Stimulated activated CD4-positive, alpha-beta T cell treated with anti-CD3 and anti-CD28 coated beads, Interleukin-2, amount 100 ng/mL, for 48 hours (primary cell): ENCODE results near the gene AMELY.
"Not testable (repeated sequence)": the region's sequence is repeated elsewhere in the genome, so short reads cannot be mapped to it uniquely, and the experiment has no call there.

Experiments
- DNase-seq, 2 donors: peaks; one replicate each; pipeline ENCODE4 v3.0.0-alpha.2; 2020

AMELY gene, protein sequence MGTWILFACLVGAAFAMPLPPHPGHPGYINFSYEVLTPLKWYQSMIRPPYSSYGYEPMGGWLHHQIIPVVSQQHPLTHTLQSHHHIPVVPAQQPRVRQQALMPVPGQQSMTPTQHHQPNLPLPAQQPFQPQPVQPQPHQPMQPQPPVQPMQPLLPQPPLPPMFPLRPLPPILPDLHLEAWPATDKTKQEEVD

GRCh38 chrY:6911253-6911881 is at the start of gene AMELY:
AMELY (minus strand) TSS chrY:6911752; CDS start chrY:6872608, 39,144 bp downstream.
- DNase-seq: no peak

DNA sequence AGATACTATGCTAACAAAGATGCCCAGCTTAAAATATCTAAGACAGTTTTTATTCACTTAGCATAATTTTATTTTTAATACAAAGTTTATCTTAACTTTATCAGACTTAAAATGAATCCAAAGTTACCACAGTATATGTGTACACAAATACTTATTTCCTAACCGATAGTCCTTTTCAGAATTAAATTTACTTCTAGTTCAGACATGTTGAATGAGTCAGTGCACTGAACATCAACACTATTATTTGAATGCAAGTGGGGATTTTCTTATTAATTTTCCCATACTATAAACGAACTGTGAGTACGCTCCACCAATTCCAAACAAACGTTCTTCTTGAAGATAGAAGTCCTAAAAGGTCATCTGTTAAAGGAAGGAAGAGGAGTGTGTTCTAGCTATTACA is 38.4 kb upstream of the AMELY start:
- no peak for DNase-seq

DNA sequence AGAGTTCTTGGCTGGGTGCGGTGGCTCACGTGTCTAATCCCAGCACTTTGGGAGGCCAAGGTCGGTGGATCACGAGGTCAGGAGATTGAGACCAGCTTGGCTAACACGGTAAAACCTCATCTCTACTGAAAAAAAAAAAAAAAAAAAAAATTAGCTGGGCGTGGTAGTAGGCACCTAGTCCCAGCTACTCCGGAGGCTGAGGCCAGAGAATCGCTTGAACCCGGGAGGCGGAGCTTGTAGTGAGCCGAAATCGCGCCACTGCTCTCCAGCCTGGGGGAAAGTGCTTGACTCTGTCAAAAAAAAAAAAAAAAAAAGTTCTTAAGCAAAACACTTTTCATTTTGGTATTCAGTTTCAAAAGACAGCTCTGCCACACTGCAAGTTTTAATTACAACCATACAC is 36.8 kb upstream of the AMELY start:
- DNase-seq: no peak

GRCh38 chrY:6947695-6948094 is 36.1 kb upstream of the AMELY start:
- no peak for DNase-seq

GRCh38 chrY:6935497-6935896 is 23.9 kb upstream of the AMELY start:
- DNase-seq: no peak

DNA sequence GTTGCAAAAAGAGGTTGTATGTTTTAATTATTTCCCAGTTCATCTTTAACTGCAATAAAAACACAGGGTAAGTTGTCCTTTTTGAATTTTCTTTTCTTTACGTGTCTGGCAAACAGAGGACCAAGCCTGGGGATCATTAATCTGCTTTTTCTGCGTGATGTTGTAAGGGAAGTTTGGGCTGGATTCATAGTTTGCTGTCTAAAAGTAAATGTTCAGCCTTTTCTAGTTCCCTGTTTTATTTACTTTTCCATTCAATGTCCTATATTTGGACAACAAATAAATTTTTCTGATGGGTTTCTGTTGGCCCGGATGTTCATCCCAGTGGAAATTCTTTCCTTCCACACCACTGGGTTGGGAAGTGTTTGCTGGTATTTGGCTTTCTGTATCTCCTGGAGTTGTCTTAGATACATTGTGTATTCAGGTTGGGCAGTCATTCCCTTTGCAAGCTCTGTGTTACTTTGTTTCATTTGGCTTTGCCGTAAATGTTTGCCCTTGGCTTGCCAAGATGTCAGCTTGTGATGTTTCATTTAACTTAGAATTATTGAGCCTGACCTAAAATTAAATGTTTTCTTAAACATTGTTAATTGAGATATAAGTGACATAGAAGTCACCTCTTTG is 20.3 kb upstream of the AMELY start:
- no peak for DNase-seq

GRCh38 chrY:6929237-6929636 is 17.7 kb upstream of the AMELY start:
- DNase-seq: no peak

DNA sequence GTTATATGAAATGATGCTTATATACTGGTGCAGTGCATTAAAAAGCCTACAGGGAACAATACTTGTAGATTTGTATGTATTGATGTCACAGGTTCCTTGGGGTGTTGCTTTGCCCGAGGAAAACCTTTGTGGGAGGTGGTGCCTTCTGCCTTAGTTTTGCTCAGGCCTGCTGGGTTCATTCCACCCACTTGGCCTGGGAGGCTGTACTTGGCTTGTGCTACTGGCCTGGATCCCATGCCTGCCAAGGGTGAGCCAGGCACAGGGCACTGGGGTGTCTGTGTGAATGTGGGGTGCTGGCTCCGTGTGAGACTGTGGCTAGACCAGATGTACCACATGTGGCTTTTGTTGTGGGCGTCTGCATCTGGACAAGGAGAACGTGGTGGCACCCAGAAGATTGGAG is 16.7 kb upstream of the AMELY start:
- no peak for DNase-seq

DNA sequence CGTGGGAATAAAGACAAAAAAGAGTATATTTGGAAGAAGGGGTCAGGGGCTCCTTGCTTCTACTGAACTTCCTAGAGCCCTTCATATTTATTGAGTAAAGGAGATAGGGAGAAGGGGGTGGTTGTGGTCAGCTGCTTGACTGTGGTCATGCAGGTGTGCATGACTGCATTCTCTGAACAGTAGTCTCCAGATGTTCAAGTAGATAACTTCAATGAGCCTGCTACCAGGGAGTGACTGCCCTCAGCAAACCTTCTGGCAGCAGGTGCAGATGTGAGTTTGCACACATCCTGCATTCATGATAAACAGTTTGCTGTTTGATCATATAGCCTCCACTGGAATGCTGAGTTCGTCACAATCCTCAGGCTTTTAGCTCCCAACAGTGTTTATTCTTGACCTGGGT is 9.5 kb upstream of the AMELY start:
- no peak for DNase-seq

GRCh38 chrY:6913362-6913761 is 1.8 kb upstream of the AMELY start:
- DNase-seq: no peak

DNA sequence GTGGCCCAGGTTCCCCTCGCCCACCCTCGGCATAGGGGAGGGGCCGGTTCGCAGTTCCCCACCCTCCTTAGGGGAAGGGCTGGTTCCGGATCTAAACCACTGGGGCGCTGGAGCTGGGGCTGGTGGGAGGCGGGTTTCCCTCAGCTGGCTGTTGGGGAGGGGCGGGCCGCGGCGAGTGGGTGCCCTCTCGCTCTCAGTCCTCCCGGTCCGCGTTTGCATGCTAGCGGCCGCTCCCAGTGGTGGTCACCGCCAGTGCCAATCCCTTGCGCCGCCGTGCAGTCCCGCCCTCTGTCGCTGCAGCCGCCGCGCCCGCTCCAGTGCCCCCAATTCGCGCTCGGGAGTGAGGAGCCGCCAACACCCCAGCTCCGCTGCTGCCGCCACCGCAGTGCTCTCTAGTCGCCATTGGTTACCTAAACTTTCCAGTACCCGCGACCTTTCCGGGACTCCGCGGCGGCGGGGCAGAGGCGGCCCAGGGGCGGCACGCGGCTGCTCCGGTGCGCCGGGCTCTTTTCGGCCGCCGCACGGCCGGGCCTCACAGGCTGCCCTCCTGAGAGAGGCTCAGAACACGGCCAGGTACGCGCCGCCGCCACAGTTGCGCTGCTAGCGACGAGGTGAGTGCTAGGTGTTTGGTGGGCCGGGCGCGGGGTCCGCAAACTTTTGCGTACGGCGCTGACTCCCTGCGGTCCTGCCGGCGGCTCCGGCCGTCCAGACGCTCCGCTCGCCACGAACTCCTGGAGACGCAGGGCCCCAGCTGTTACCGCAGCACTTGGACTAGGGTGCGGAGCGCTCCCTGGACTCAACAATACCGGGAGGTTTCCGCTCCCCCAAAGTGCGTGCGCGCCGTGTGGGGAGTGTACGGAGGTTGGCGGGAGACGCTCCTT is 940 bp downstream of the AMELY start, which contains the start of gene TBL1Y:
Gene TBL1Y (plus strand): TSS at position 326 of the 881 bp plus-strand sequence. CDS start 114,388 bp downstream, outside the sequence.
- DNase-seq: no peak

DNA sequence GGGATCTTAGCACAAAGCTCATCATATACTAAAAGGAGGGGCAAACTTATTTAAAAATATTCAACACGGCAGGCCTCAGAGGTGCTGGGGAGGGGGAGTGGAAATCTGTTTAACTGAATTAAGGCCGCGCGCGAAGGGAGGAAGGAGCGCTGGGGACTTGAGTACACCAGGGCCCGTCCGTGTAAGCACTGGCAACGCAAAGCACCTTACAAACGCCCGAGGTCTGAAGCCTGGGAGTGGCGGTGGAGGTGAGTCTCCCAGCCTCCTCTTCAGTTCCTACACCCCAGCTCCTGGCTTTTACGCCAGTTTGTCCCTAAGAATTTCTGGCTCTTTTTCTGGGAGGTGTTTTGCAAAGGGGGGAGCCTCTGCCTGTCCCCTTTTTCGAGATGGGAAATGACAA is 1.7 kb downstream of the AMELY start:
- DNase-seq: no peak

DNA sequence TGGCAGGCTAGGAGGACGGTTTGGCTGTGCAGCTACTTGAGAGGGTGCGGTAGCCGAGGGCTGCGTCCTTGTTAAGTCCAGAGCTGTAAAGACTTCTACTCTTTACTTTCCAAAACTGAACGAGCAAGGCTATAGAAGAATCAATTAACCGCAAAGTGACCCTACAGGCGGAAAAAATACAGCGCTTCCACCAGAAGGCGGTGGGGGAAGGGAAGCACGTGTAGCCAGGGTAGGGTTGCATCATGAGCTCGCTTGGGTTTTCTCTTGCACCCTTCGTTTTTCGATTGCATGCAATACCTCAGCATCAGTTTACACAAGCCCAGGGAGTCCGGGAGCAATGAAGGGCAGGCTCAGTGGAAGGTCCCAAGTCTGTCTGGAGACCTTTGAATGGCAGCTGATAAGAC is 2.4 kb downstream of the AMELY start:
- DNase-seq: no peak

- not testable (repeated sequence) for DNase-seq
Measured at GRCh38 chrY:6908021-6908420, 3.5 kb downstream of the AMELY start.

- DNase-seq: no peak
Measured at GRCh38 chrY:6907591-6907990, 4.0 kb downstream of the AMELY start.

GRCh38 chrY:6902116-6902515 is 9.4 kb downstream of the AMELY start:
- DNase-seq: not testable (repeated sequence)

- DNase-seq: no peak
Measured at GRCh38 chrY:6895236-6895635, 16.3 kb downstream of the AMELY start.

- no peak for DNase-seq
Measured at GRCh38 chrY:6894496-6894895, 17.1 kb downstream of the AMELY start.

DNA sequence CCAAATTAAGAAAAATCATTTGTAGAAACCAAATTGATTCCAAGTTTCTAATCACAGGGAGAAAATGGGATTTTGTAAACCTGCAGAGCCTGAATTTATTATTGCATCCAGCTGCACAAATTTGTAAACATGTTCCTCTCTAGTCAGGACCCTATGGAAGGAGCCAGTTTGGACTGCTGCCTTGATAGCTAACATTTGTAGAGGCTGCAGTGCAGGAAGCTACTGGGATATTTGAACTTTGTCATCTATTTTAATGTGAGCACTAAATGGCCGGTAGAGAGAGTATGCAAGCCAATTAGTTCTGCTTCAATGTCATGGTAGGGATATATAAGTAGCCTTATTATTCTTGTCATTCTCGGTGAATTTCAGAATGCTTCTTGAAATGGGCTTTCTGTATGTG is 62.2 kb downstream of the AMELY start:
- no peak for DNase-seq

DNA sequence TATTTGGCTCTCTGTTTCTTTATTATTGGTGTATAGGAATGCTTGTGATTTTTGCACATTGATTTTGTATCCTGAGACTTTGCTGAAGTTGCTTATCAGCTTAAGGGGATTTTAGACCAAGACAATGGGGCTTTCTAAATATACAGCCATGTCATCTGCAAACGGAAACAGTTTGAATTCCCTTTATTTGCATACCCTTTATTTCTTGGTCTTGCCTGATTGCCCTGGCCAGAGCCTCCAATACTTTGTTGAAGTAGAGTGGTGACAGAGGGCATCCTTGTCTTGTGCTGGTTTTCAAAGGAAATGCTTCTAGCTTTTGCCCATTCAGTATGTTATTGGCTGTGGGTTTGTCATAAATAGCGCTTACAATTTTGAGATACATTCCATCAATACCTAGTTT is 68.9 kb downstream of the AMELY start:
- not testable (repeated sequence) for DNase-seq
